Neutrophil (primary cell): ENCODE results near the gene CRADD.
"Not testable (repeated sequence)": the region's sequence is repeated elsewhere in the genome, so short reads cannot be mapped to it uniquely, and the experiment has no call there.

ENCODE experiments used
- H3K27ac ChIP-seq: fragments of 200-600 bp; sonication (generic); 2 replicates; pipeline ENCODE4 v1.5.1; 2016; ENCODE audit warnings: mild to moderate bottlenecking, moderate library complexity
- H3K27me3 ChIP-seq: fragments of 200-600 bp; sonication (generic); 2 replicates; pipeline ENCODE4 v1.6.0; 2016; ENCODE audit warnings: mild to moderate bottlenecking
- H3K36me3 ChIP-seq: fragments of 200-600 bp; sonication (generic); 2 replicates; pipeline ENCODE4 v1.5.1; 2017
- H3K4me1 ChIP-seq, 2 experiments: fragments of 200-600 bp in 1 of 2; sonication (generic) in 1 of 2; 1 replicate in 1 of 2; 2 replicates in 1 of 2; pipeline versions ENCODE4 v1.5.1 to v1.6.1; 2013 to 2016; ENCODE audit warnings: low read depth in 1 of 2, low read length in 1 of 2, mild to moderate bottlenecking in 1 of 2, moderate library complexity in 1 of 2; ENCODE audit not compliant: control insufficient read depth in 1 of 2, insufficient read depth in 1 of 2
- H3K4me3 ChIP-seq, 2 experiments: fragments of 200-600 bp in 1 of 2; sonication (generic) in 1 of 2; 1 replicate in 1 of 2; 2 replicates in 1 of 2; pipeline ENCODE4 v1.5.1; 2013 to 2016; ENCODE audit warnings: low read depth in 1 of 2, low read length in 1 of 2, mild to moderate bottlenecking in 1 of 2, moderate library complexity in 1 of 2
- H3K9me3 ChIP-seq: fragments of 200-600 bp; sonication (generic); 2 replicates; pipeline ENCODE4 v1.5.1; 2016
- CTCF ChIP-seq: fragments of 200-600 bp; sonication (generic); IDR thresholded peaks from 2 replicates; pipeline ENCODE4 v1.5.1; 2016; ENCODE audit warnings: antibody characterized with exemption

The CRADD gene

GRCh38 chr12:93880853-93881522 lies 203.8 kb downstream of the CRADD start:
- no peak for TF ChIP-seq CTCF
- H3K27ac ChIP-seq: no peak overlapping the region
- no peaks in the 10 kb centered on the region for H3K36me3 ChIP-seq
- H3K4me1 ChIP-seq: no peaks in the 10 kb centered on the region
- H3K4me3 ChIP-seq: no peak overlapping the region
- no peaks in the 10 kb centered on the region for H3K9me3 ChIP-seq
- H3K27me3 ChIP-seq: no peaks in the 10 kb centered on the region

GRCh38 chr12:93882763-93883162 lies 205.6 kb downstream of the CRADD start:
- no peak overlapping the region for H3K4me3 ChIP-seq
- H3K4me1 ChIP-seq: no peaks in the 10 kb centered on the region
- no peaks in the 10 kb centered on the region for H3K27me3 ChIP-seq
- H3K27ac ChIP-seq: no peak overlapping the region
- H3K36me3 ChIP-seq: no peaks in the 10 kb centered on the region
- no peak for TF ChIP-seq CTCF
- H3K9me3 ChIP-seq: no peaks in the 10 kb centered on the region

- H3K4me1 ChIP-seq: no peaks in the 10 kb centered on the region
- no peak overlapping the region for H3K4me3 ChIP-seq
- H3K27ac ChIP-seq: no peak overlapping the region
- no peak for TF ChIP-seq CTCF
- H3K9me3 ChIP-seq: no peaks in the 10 kb centered on the region
- H3K27me3 ChIP-seq: no peaks in the 10 kb centered on the region
- H3K36me3 ChIP-seq: no peaks in the 10 kb centered on the region
These were observed 206.4 kb downstream of the CRADD start for GRCh38 chr12:93883436-93884154.

GRCh38 chr12:93884794-93885460 lies 207.8 kb downstream of the CRADD start:
- Histone ChIP-seq H3K36me3 (no peaks in the 10 kb centered on the region), H3K4me1 (no peaks in the 10 kb centered on the region), H3K9me3 (no peaks in the 10 kb centered on the region), H3K4me3 (no peak overlapping the region), H3K27me3 (no peaks in the 10 kb centered on the region), H3K27ac (no peak overlapping the region)
- TF ChIP-seq CTCF: no peak

GRCh38 chr12:93885973-93886532 lies 208.9 kb downstream of the CRADD start:
- H3K9me3 ChIP-seq, H3K27me3 ChIP-seq, H3K4me3 ChIP-seq, H3K4me1 ChIP-seq, H3K36me3 ChIP-seq, H3K27ac ChIP-seq: not testable (repeated sequence)
